Jurkat, Clone E6-1 (cell line): Measurements from ENCODE around the gene TCHH.
"Not testable (repeated sequence)": the region's sequence is repeated elsewhere in the genome, so short reads cannot be mapped to it uniquely, and the experiment has no call there.

Experiments
- DNase-seq: peaks from one replicate; pipeline ENCODE4 v3.0.0-alpha.2; 2011; ENCODE audit warnings: low read depth, low spot score
- H3K4me3 ChIP-seq: 2 replicates; pipeline ENCODE4 v1.5.1; 2011; ENCODE audit warnings: mild to moderate bottlenecking, low read length, control low read depth, moderate library complexity

The TCHH gene

DNA sequence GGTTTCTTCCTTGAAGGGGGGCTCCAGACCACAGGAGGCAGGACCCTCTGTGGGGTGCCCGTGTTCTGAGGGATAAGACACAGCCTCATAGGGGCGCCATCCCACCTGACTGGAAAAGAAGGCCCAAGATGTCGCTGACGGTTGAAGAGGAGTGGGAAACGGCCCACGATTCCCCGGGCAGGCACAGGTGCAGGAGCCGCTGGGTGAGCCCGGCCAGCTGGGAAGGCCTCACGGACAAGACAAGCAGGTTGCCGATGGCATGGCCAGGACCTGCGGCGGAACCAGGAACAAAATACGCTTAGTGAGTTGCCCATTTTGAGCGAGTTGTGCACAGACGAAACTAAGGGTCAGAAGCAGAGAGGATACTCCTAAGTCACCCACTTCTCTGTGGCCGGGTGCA, 34.8 kb downstream of the TCHH start:
- not testable (repeated sequence) for H3K4me3 ChIP-seq, DNase-seq

DNA sequence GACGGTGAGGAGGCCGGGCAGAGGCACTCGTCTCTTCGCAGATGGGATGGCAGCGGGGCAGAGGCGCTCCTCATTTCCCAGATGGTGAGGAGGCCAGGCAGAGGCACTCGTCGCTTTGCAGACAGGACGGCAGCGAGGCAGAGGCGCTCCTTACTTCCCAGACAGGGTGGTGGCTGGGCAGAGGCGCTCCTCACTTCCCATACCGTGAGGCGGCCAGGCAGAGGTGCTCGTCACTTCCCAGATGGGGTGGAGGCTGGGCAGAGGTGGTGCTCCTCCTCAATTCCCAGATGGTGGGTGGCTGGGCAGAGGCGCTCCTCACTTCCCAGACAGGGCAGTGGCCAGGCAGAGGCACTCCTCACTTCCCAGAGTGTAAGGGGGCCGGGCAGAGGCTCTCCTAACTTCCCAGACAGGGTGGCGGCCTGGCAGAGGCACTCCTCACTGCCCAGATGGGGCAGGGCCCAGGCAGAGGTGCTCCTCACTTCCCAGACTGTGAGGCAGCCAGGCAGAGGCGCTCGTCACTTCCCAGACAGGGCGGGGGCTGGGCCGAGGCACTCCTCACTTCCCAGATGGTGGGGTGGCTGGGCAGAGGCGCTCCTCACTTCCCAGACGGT, 36.3 kb downstream of the TCHH start:
- H3K4me3 ChIP-seq = no peak overlapping the region
- no peak for DNase-seq

DNA sequence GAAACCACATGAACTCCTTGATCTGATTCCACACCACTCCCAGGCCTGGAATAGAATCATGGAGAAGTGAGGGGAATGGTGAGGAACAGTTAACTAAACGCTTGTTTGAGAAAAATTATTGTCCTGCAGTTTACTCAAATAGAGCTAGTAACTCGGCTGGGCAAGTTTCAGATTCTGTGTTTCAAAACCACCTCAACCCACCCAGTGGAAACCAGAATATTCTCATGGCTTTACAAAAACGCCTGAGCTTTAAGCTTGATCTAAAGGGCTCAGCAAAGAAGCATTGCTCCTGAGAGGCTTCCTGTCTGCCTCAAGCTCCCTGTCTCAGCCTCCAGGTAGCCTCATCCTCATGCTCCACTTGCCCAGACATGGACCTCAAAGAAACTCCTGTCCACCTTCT, 42.9 kb downstream of the TCHH start:
- DNase-seq = no peak
- no peak overlapping the region for H3K4me3 ChIP-seq

DNA sequence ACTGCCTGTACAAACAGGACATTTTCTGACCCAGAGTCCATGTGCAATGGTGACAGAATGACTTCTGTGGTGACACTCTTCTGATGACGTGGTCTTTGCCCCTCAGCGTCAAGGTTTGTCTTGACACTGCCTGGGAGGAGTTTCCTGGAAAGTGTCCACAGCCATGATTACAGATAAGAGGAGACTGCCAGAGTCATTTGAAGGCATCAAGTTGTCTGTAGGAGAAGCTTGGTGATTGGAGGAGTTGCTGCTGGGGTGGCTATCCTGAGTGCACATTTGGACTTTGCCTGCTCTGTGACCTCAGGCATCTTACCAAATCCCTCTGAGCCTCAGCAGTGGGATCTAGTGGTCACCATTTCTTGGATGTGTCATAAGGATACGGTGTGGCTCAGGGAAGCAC, 44.1 kb downstream of the TCHH start:
- H3K4me3 ChIP-seq = no peak overlapping the region
- DNase-seq = no peak

DNA sequence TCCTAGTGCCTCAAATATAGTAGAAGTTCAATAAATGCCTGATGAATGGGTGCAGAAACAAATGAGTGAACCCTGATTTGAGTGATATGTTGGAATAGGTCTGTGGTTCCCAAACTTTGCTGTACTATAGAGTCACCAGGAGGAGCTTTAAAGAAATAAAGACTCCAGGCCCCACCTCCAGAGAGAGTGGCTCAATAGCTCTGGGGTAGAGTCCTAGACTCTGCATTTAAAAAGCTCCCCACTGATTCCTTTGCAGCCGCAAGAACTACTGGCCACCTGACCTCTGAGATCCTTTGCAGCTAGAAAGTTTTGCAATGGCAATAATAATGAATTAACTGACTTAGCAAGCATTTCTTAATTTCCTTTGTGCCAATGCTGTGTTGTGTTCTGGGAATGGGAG, 47.3 kb downstream of the TCHH start:
- no peak for DNase-seq
- no peak overlapping the region for H3K4me3 ChIP-seq

DNA sequence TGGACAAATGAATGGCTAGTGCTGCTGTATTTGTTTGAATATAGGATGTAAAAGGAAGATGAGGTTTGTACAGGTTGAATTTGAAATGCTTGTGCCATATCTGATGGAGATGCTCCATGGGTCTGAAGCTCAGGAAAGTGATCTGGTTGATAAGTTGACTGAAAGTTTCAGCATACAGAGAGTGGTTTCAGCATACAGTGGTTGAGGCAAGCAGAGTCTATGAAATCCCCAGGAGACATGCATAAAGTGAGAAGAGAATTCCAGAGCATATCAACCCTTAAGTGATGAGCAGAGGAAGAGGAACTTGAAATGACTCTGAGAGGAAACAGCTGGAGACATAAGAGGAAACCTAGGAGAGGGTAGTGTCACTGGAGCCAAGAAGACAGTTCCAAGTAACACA, 48.1 kb downstream of the TCHH start:
- DNase-seq = no peak
- H3K4me3 ChIP-seq = no peak overlapping the region

DNA sequence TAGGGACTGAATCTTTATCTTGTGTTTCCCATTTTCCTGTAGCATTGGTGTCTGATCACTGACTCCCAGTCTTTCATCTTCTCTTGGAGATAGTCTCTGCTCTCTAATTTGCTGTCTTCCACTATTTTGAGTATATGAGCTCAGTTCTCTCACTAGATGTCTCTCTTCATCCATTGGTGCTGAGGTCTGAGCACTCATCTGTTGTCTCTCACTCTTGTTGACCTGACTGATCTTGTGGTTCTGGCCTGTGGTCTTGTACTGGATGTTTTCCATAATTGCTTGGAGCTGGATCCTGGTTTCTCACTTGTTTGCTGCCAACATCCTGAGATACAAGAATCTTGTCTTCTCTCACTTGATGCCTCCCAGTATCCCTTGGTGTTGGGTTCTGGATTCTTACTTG, 53.3 kb downstream of the TCHH start:
- no peak for DNase-seq
- no peak overlapping the region for H3K4me3 ChIP-seq
